PFSK-1 (cell line): ENCODE measurements around the gene UTS2R.

Source experiments
- POLR2AphosphoS5 ChIP-seq: IDR thresholded peaks from 2 replicates; pipeline ENCODE4 v1.6.1; 2012; ENCODE audit warnings: low read depth, mild to moderate bottlenecking, control low read depth, low read length, moderate library complexity
- SIN3A ChIP-seq: IDR thresholded peaks from 2 replicates; pipeline ENCODE4 v1.6.1; 2012; ENCODE audit warnings: mild to moderate bottlenecking, low read length, moderate library complexity, borderline replicate concordance; ENCODE audit not compliant: insufficient read depth
- TAF1 ChIP-seq: IDR thresholded peaks from 2 replicates; pipeline ENCODE4 v1.6.1; 2012; ENCODE audit warnings: low read length, control low read depth, borderline replicate concordance; ENCODE audit not compliant: insufficient read depth

GRCh38 chr17:82394278-82394677, 22.7 kb downstream of the UTS2R start:
- TF ChIP-seq SIN3A (no peak), TAF1 (no peak), POLR2AphosphoS5 (no peak)
